GM23248 (cell line): Measurements from ENCODE around the gene HDAC4. TPM values are rescaled to one million over a fixed set of nuclear protein-coding genes. Genes with fewer than 3 reads are reported as not detected.

Source experiments
- DNase-seq: peaks from one replicate; pipeline ENCODE4 v3.0.0-alpha.2; 2015
- H2AFZ ChIP-seq: fragments of 200-600 bp; sonication (generic); 2 replicates; pipeline ENCODE4 v1.6.1; 2016; ENCODE audit warnings: antibody characterized with exemption
- H3F3A ChIP-seq: fragments of 200-600 bp; sonication (generic); 2 replicates; pipeline ENCODE4 v1.6.1; 2016; ENCODE audit warnings: mild to moderate bottlenecking, antibody characterized with exemption, mixed run types; ENCODE audit not compliant: insufficient read depth
- H3K27ac ChIP-seq: fragments of 200-600 bp; sonication (generic); 2 replicates; pipeline ENCODE4 v1.5.1; 2016; ENCODE audit warnings: mild to moderate bottlenecking
- H3K27me3 ChIP-seq: fragments of 200-600 bp; sonication (generic); replicated peaks from 2 replicates; pipeline ENCODE4 v1.6.1; 2016; ENCODE audit warnings: mild to moderate bottlenecking; ENCODE audit not compliant: insufficient read depth
- H3K36me3 ChIP-seq: fragments of 200-600 bp; sonication (generic); 2 replicates; pipeline ENCODE4 v1.6.1; 2016; ENCODE audit warnings: low read depth, mild to moderate bottlenecking
- H3K4me1 ChIP-seq: fragments of 200-600 bp; sonication (generic); 2 replicates; pipeline ENCODE4 v1.6.1; 2016; ENCODE audit warnings: mild to moderate bottlenecking; ENCODE audit not compliant: insufficient read depth
- H3K4me2 ChIP-seq: fragments of 200-600 bp; sonication (generic); one replicate; pipeline ENCODE4 v1.6.1; 2016; ENCODE audit warnings: mild to moderate bottlenecking; ENCODE audit not compliant: unreplicated experiment
- H3K4me3 ChIP-seq: fragments of 200-600 bp; sonication (generic); 2 replicates; pipeline ENCODE4 v1.5.1; 2016; ENCODE audit warnings: mild to moderate bottlenecking
- H3K79me2 ChIP-seq: fragments of 200-600 bp; sonication (generic); 2 replicates; pipeline ENCODE4 v1.6.1; 2016; ENCODE audit warnings: mild to moderate bottlenecking; ENCODE audit not compliant: insufficient read depth
- H3K9ac ChIP-seq: fragments of 200-600 bp; sonication (generic); 2 replicates; pipeline ENCODE4 v1.6.1; 2016; ENCODE audit warnings: mild to moderate bottlenecking
- H3K9me2 ChIP-seq: fragments of 200-600 bp; sonication (generic); 2 replicates; pipeline ENCODE4 v1.6.1; 2016; ENCODE audit warnings: mixed run types, mild to moderate bottlenecking, moderate library complexity; ENCODE audit not compliant: insufficient read depth
- H3K9me3 ChIP-seq: fragments of 200-600 bp; sonication (generic); one replicate; pipeline ENCODE4 v1.6.1; 2017; ENCODE audit warnings: low read depth
- H4K20me1 ChIP-seq: fragments of 200-600 bp; sonication (generic); 2 replicates; pipeline ENCODE4 v1.6.0; 2016; ENCODE audit not compliant: insufficient read depth
- EZH2 ChIP-seq: fragments of 200-600 bp; sonication (generic); IDR thresholded peaks from 2 replicates; pipeline ENCODE4 v1.6.1; 2018; ENCODE audit warnings: antibody characterized with exemption, mild to moderate bottlenecking; ENCODE audit not compliant: insufficient read depth, poor library complexity, severe bottlenecking
- EZH2phosphoT487 ChIP-seq: fragments of 200-600 bp; sonication (generic); IDR thresholded peaks from 2 replicates; pipeline ENCODE4 v1.6.1; 2018; ENCODE audit warnings: antibody characterized with exemption, moderate library complexity, mild to moderate bottlenecking, low read depth; ENCODE audit not compliant: insufficient read depth
- WGBS, 2 experiments: methylation state at CpG; one replicate each; pipeline ENCODE4 v1.1.6; 2015 to 2017; ENCODE audit warnings: low lambda C conversion rate in 2 of 2, low coverage in 1 of 2; ENCODE audit errors: missing lambda C conversion rate in 2 of 2; 5-methylcytosine and 5-hydroxymethylcytosine counted together
- in situ Hi-C: fragments of 300-500 bp; cut with MboI; formaldehyde crosslinking; loops from 2 replicates; pipeline ENCODE4 v1.15.0; 2020
- polyA plus RNA-seq: library from polyadenylated mRNA; unstranded; fragments of >200 nt; fragmentation: Nextera tagmentation; extraction: Ambion mirVana; gene quantifications from 2 replicates; pipeline ENCODE4 v1.2.1, GENCODE V29; 2016
- total RNA-seq: library from RNA; depleted of rRNA; stranded (reverse); fragments of >200 nt; shearing (Covaris generic); gene quantifications from 2 replicates; pipeline ENCODE4 v1.2.3, GENCODE V29; 2014

The HDAC4 gene
- total and polyA plus RNA-seq, 2 experiments from 2014 or later, result 2.1 to 6.3 TPM

- in situ Hi-C loops, result no loop called here
- Histone ChIP-seq H3K4me2 (no peak overlapping the region), H2AFZ (no peak overlapping the region), H3K79me2 (no peaks in the 10 kb centered on the region), H3K9me2 (no peaks in the 10 kb centered on the region), H3K9ac (no peak overlapping the region), H3K27me3 (0 out of 2 replicates have a peak, but pooled peaks cover 13% of the 10 kb centered on the region), H3K9me3 (no peaks in the 10 kb centered on the region), H3F3A (no peaks in the 10 kb centered on the region), H3K4me3 (no peak overlapping the region), H3K36me3 (no peaks in the 10 kb centered on the region), H4K20me1 (no peaks in the 10 kb centered on the region), H3K27ac (no peak overlapping the region), H3K4me1 (no peaks in the 10 kb centered on the region)
- no peak for DNase-seq
- 90 to 92% methylated on average over 6 to 9 of the region's 9 CpGs for WGBS, 2 experiments
- TF ChIP-seq EZH2 (no peak), EZH2phosphoT487 (no peak)
These were observed 388.6 kb downstream of the HDAC4 start for GRCh38 chr2:239012228-239012627.

- Histone ChIP-seq H3F3A (no peaks in the 10 kb centered on the region), H3K36me3 (no peaks in the 10 kb centered on the region), H3K4me3 (no peak overlapping the region), H4K20me1 (no peaks in the 10 kb centered on the region), H3K27me3 (0 out of 2 replicates have a peak, but pooled peaks cover 13% of the 10 kb centered on the region), H3K27ac (no peak overlapping the region), H3K4me2 (no peak overlapping the region), H3K4me1 (no peaks in the 10 kb centered on the region), H3K9ac (no peak overlapping the region), H2AFZ (no peak overlapping the region), H3K79me2 (no peaks in the 10 kb centered on the region), H3K9me2 (no peaks in the 10 kb centered on the region), H3K9me3 (no peaks in the 10 kb centered on the region)
- no peak for DNase-seq
- WGBS, 2 experiments, result 75 to 79% methylated on average over 12 of the region's 12 CpGs
- in situ Hi-C loops, result no loop called here
- no peak for TF ChIP-seq EZH2phosphoT487
- TF ChIP-seq EZH2, result no peak
These were observed 391.2 kb downstream of the HDAC4 start for GRCh38 chr2:239009589-239009961.

- TF ChIP-seq EZH2phosphoT487, result no peak
- TF ChIP-seq EZH2, result no peak
- no peaks in the 10 kb centered on the region for H3K4me1 ChIP-seq
- no peak overlapping the region for H3K4me3 ChIP-seq
- H3K36me3 ChIP-seq, result no peaks in the 10 kb centered on the region
- no peak for DNase-seq
- no peaks in the 10 kb centered on the region for H4K20me1 ChIP-seq
- H3K4me2 ChIP-seq, result no peak overlapping the region
- H3F3A ChIP-seq, result no peaks in the 10 kb centered on the region
- no peaks in the 10 kb centered on the region for H3K79me2 ChIP-seq
- H3K9ac ChIP-seq, result no peak overlapping the region
- 0 out of 2 replicates have a peak, but pooled peaks cover 11% of the 10 kb centered on the region for H3K27me3 ChIP-seq
- H3K9me2 ChIP-seq, result no peaks in the 10 kb centered on the region
- 79% methylated on average over 34 to 35 of the region's 35 CpGs for WGBS, 2 experiments
- no peaks in the 10 kb centered on the region for H3K9me3 ChIP-seq
- in situ Hi-C loops, result no loop called here
- no peak overlapping the region for H3K27ac ChIP-seq
- H2AFZ ChIP-seq, result no peak overlapping the region
These were observed 391.9 kb downstream of the HDAC4 start for GRCh38 chr2:239008677-239009588.

- Histone ChIP-seq H3K4me2 (no peak overlapping the region), H3K4me3 (no peak overlapping the region), H3K79me2 (no peaks in the 10 kb centered on the region), H3K27me3 (0 out of 2 replicates have a peak, but pooled peaks cover 10% of the 10 kb centered on the region), H4K20me1 (no peaks in the 10 kb centered on the region), H3K9me2 (no peaks in the 10 kb centered on the region), H3K36me3 (no peaks in the 10 kb centered on the region), H2AFZ (no peak overlapping the region), H3K4me1 (peaks cover 8% of the 10 kb centered on the region), H3K27ac (no peak overlapping the region), H3F3A (no peaks in the 10 kb centered on the region), H3K9ac (no peak overlapping the region), H3K9me3 (no peaks in the 10 kb centered on the region)
- in situ Hi-C loops, result no loop called here
- no peak for DNase-seq
- WGBS, 2 experiments, result 83 to 86% methylated on average over 12 of the region's 12 CpGs
- TF ChIP-seq EZH2, result no peak
- no peak for TF ChIP-seq EZH2phosphoT487
These were observed 392.8 kb downstream of the HDAC4 start for GRCh38 chr2:239008004-239008403.
